ENCODE results near the gene TCL1A. TPM values are rescaled to one million over a fixed set of nuclear protein-coding genes. Genes with fewer than 3 reads are reported as not detected.

TCL1A gene
- polyA plus RNA-seq, 2 donors = not detected

DNA sequence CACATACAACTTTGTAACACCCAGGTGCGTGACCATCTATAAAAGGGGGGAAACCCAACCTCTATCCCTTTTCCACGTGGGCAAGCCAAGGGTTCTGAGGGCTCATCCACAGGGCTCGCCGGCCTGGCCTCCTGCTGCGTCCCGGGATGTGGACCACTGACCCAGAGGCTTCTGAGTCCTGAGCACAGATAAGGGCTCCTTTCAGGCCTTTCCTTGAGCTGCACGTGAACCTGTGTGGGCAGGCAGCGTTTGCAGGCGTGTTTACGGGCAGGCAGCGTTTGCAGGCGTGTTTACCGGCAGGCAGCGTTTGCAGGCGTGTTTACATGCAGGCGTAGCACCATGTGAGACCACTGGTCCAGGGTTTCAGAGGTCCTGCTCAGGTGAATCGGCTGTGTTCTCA lies 3.8 kb downstream of the TCL1A start:
- peaks cover 0 to 2% of the 10 kb centered on the region in 2 donors for H3K27me3 ChIP-seq (ENCODE audit: control insufficient read depth in 1 of 2, insufficient read depth in 2 of 2, low read length in 2 of 2)
- no peaks in the 10 kb centered on the region for H3K4me1 ChIP-seq (ENCODE audit: control insufficient read depth in 2 of 2, insufficient read depth in 2 of 2, low read length in 1 of 2)
- H3K27ac ChIP-seq (ENCODE audit: low read depth in 2 of 2, low read length in 1 of 2) = no peak overlapping the region
- 84 to 85% methylated on average over 17 of the region's 17 CpGs for WGBS, 2 donors
- H3K9me3 ChIP-seq (ENCODE audit: control insufficient read depth in 2 of 2, insufficient read depth in 1 of 2, low read depth in 1 of 2, low read length in 1 of 2) = peaks cover 0 to 4% of the 10 kb centered on the region in 2 donors
- H3K36me3 ChIP-seq (ENCODE audit: control insufficient read depth in 2 of 2, insufficient read depth in 2 of 2, low read length in 1 of 2) = no peaks in the 10 kb centered on the region
- no peak overlapping the region for H3K4me3 ChIP-seq (ENCODE audit: low read depth in 1 of 2, low read length in 2 of 2)

DNA sequence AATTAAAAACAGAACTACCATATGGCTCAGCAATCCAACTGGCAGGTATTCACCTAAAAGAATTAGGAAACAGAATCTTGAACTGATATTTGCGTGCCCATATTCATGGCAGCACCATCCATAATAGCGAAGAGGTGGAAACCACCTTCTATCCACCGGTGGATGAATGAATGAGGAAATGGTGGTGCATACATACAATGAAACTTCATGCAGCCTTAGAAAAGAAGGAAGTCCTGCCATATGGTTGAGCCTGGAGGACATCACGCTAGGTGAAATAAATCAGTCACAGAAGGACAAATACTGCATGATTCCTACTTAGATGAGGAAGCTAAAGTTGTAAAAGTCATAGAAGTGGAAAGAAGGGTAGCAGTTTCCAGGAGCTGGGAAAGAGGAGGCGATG lies 6.6 kb downstream of the TCL1A start:
- WGBS, 2 donors = 79 to 86% methylated on average over 5 of the region's 5 CpGs
- Histone ChIP-seq H3K4me1 (ENCODE audit: control insufficient read depth in 2 of 2, insufficient read depth in 2 of 2, low read length in 1 of 2) (no peaks in the 10 kb centered on the region), H3K9me3 (ENCODE audit: control insufficient read depth in 2 of 2, insufficient read depth in 1 of 2, low read depth in 1 of 2, low read length in 1 of 2) (no peaks in the 10 kb centered on the region), H3K36me3 (ENCODE audit: control insufficient read depth in 2 of 2, insufficient read depth in 2 of 2, low read length in 1 of 2) (no peaks in the 10 kb centered on the region), H3K27ac (ENCODE audit: low read depth in 2 of 2, low read length in 1 of 2) (no peak overlapping the region), H3K27me3 (ENCODE audit: control insufficient read depth in 1 of 2, insufficient read depth in 2 of 2, low read length in 2 of 2) (peaks cover 0 to 3% of the 10 kb centered on the region in 2 donors), H3K4me3 (ENCODE audit: low read depth in 1 of 2, low read length in 2 of 2) (no peak overlapping the region)

DNA sequence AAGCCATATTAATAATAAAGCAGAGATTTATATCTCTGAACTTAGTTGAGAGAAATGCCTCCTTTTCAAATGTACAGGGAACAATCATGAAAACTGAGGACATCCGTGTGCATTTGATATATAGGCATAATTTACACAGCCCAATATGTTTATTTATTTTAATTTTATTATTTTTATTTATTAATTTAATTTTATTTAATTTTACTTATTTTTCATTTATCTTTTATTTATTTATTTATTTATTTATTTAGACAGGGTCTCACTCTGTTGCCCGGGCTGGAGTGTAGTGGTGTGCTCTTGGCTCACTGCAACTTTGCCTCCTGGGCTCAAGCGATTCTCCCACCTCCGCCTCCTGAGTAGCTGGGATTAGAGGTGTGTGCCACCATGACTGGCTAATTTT lies 8.4 kb downstream of the TCL1A start:
- H3K4me3 ChIP-seq (ENCODE audit: low read depth in 1 of 2, low read length in 2 of 2) = no peak overlapping the region
- H3K36me3 ChIP-seq (ENCODE audit: control insufficient read depth in 2 of 2, insufficient read depth in 2 of 2, low read length in 1 of 2) = no peaks in the 10 kb centered on the region
- H3K27me3 ChIP-seq (ENCODE audit: control insufficient read depth in 1 of 2, insufficient read depth in 2 of 2, low read length in 2 of 2) = peaks cover 3% of the 10 kb centered on the region in 2 donors
- H3K4me1 ChIP-seq (ENCODE audit: control insufficient read depth in 2 of 2, insufficient read depth in 2 of 2, low read length in 1 of 2) = no peaks in the 10 kb centered on the region
- no peaks in the 10 kb centered on the region for H3K9me3 ChIP-seq (ENCODE audit: control insufficient read depth in 2 of 2, insufficient read depth in 1 of 2, low read depth in 1 of 2, low read length in 1 of 2)
- 90 to 97% methylated on average over 4 of the region's 4 CpGs for WGBS, 2 donors
- no peak overlapping the region for H3K27ac ChIP-seq (ENCODE audit: low read depth in 2 of 2, low read length in 1 of 2)

DNA sequence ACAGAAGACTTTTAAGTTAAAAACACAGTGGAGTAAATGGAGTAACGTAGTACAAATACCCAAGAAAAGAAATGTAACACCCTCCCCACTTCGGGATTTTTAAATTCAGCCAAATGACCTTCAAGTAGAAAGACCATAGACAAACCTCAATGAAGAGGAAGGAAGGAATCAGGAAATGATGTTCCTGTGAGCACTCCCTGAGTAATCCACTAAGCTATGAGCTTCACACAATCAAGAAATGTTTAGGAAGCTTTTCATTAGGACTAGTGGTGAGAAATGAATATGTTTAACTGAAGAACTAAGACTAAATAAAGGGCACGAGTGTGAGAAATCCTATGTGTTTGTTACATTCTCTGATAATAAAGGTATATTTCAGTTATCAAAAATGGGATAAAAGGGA lies 10.1 kb downstream of the TCL1A start:
- 59 to 70% methylated on average over 3 of the region's 3 CpGs for WGBS, 2 donors
- Histone ChIP-seq H3K36me3 (ENCODE audit: control insufficient read depth in 2 of 2, insufficient read depth in 2 of 2, low read length in 1 of 2) (no peaks in the 10 kb centered on the region), H3K4me3 (ENCODE audit: low read depth in 1 of 2, low read length in 2 of 2) (no peak overlapping the region), H3K9me3 (ENCODE audit: control insufficient read depth in 2 of 2, insufficient read depth in 1 of 2, low read depth in 1 of 2, low read length in 1 of 2) (no peaks in the 10 kb centered on the region), H3K27ac (ENCODE audit: low read depth in 2 of 2, low read length in 1 of 2) (no peak overlapping the region), H3K4me1 (ENCODE audit: control insufficient read depth in 2 of 2, insufficient read depth in 2 of 2, low read length in 1 of 2) (no peaks in the 10 kb centered on the region), H3K27me3 (ENCODE audit: control insufficient read depth in 1 of 2, insufficient read depth in 2 of 2, low read length in 2 of 2) (peaks cover 3% of the 10 kb centered on the region in 2 donors)

DNA sequence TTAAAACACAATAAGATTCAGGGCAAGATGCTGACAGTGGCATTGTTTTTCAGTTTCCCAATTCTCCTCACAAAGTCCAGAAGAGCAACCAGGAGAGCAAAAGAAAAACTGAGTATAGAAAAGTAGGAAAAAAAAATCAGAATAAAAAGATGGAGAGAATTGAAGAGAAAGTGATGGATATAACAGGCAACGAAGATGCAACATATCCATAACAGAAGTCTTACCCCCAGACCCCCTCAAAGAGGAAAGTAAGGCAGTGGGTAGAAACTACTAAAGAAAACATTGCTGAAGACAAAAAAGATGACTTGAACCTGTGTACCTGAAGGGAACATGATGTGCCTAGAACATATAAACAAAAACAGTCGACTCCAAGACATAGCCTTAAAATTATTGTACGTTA lies 10.6 kb downstream of the TCL1A start:
- 74 to 75% methylated on average over 3 of the region's 3 CpGs for WGBS, 2 donors

DNA sequence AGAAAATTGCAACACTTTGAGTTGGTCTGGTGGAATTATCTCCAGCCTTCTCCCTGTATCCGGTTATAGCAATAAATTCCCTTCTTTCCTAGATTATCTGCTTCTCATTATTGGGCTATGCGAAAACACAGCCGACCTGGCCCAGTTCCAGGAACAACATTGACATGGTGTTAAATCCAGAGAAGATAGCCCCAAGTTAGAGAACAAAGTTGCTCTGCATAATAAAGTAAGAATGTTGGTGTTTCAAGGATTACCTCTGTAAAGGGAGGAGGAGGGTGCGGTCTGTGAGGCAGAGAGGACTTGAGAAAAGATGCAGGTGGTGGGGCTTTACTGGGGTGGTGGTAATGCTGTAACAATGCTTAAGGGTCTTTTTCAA lies 12.1 kb downstream of the TCL1A start:
- H3K4me1 ChIP-seq (ENCODE audit: control insufficient read depth in 2 of 2, insufficient read depth in 2 of 2, low read length in 1 of 2) = no peaks in the 10 kb centered on the region
- H3K36me3 ChIP-seq (ENCODE audit: control insufficient read depth in 2 of 2, insufficient read depth in 2 of 2, low read length in 1 of 2) = no peaks in the 10 kb centered on the region
- peaks cover 3% of the 10 kb centered on the region in 2 donors for H3K27me3 ChIP-seq (ENCODE audit: control insufficient read depth in 1 of 2, insufficient read depth in 2 of 2, low read length in 2 of 2)
- WGBS, 2 donors = 18 to 22% methylated on average over 4 of the region's 4 CpGs
- no peak overlapping the region for H3K27ac ChIP-seq (ENCODE audit: low read depth in 2 of 2, low read length in 1 of 2)
- H3K4me3 ChIP-seq (ENCODE audit: low read depth in 1 of 2, low read length in 2 of 2) = no peak overlapping the region
- H3K9me3 ChIP-seq (ENCODE audit: control insufficient read depth in 2 of 2, insufficient read depth in 1 of 2, low read depth in 1 of 2, low read length in 1 of 2) = no peaks in the 10 kb centered on the region

More for the DNA sequence above, 10.6 kb downstream of the TCL1A start:
- no peaks in the 10 kb centered on the region for H3K36me3 ChIP-seq (ENCODE audit: control insufficient read depth in 2 of 2, insufficient read depth in 2 of 2, low read length in 1 of 2)
- H3K4me3 ChIP-seq (ENCODE audit: low read depth in 1 of 2, low read length in 2 of 2) = no peak overlapping the region
- no peaks in the 10 kb centered on the region for H3K4me1 ChIP-seq (ENCODE audit: control insufficient read depth in 2 of 2, insufficient read depth in 2 of 2, low read length in 1 of 2)
- H3K27ac ChIP-seq (ENCODE audit: low read depth in 2 of 2, low read length in 1 of 2) = no peak overlapping the region
- peaks cover 3% of the 10 kb centered on the region in 2 donors for H3K27me3 ChIP-seq (ENCODE audit: control insufficient read depth in 1 of 2, insufficient read depth in 2 of 2, low read length in 2 of 2)
- H3K9me3 ChIP-seq (ENCODE audit: control insufficient read depth in 2 of 2, insufficient read depth in 1 of 2, low read depth in 1 of 2, low read length in 1 of 2) = no peaks in the 10 kb centered on the region

DNA sequence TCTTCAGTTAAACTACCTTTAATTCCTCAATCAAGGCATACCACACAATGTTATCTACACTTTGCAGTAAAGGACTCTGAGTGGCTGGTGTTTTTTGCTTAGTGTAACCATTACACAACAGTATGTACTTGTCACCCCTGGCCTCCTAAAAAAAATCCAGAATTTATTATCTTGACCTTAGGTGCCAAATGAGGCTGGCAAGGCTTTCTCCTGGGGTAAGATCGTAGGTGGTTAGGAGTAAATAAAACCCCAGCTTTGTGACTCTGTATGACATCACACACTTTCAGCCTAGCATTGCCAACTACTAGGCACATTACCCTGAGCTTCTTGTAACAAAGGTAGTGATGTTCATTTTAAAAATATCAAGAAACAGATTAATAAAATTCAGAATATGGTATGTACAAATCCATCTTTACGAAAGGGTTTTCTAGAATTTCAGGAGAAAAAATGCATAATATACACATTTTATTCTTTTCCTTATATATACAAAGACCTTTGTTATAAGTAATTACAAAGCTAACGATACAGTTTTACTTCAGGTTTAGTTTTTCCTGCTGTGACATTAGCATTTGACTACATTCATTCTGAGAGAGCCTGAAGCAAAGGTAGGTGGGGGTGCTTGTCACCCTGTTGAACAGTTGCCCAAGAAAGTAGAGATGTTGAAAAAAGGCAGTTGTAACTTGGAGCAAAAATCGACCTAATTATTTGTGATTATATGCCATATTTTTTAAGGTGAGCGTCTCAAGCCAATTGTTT lies 13.5 kb downstream of the TCL1A start:
- no peaks in the 10 kb centered on the region for H3K9me3 ChIP-seq (ENCODE audit: control insufficient read depth in 2 of 2, insufficient read depth in 1 of 2, low read depth in 1 of 2, low read length in 1 of 2)
- no peaks in the 10 kb centered on the region for H3K4me1 ChIP-seq (ENCODE audit: control insufficient read depth in 2 of 2, insufficient read depth in 2 of 2, low read length in 1 of 2)
- no peak overlapping the region for H3K27ac ChIP-seq (ENCODE audit: low read depth in 2 of 2, low read length in 1 of 2)
- 58 to 63% methylated on average over 5 of the region's 5 CpGs for WGBS, 2 donors
- no peak overlapping the region for H3K4me3 ChIP-seq (ENCODE audit: low read depth in 1 of 2, low read length in 2 of 2)
- H3K36me3 ChIP-seq (ENCODE audit: control insufficient read depth in 2 of 2, insufficient read depth in 2 of 2, low read length in 1 of 2) = no peaks in the 10 kb centered on the region
- H3K27me3 ChIP-seq (ENCODE audit: control insufficient read depth in 1 of 2, insufficient read depth in 2 of 2, low read length in 2 of 2) = peaks cover 3% of the 10 kb centered on the region in 2 donors

DNA sequence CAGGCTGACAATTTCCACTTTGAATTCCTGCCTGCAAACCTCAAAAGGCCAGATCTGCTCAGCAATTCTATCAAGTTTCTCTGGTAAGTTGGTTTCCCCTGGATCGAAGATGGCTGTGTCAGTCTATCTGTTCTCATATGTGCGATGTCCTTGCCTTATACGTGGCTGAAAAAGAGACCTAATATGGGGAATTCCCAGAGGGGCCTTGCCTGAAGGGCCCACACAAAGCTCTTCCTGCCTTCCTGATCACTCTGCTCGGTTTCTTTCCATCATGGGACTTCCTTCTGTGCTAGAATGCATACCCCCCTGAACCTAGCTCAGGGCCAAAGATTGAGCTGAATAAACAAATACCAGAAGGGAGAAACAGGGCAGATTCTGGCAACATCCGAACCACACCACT lies 14.5 kb downstream of the TCL1A start:
- Histone ChIP-seq H3K4me3 (ENCODE audit: low read depth in 1 of 2, low read length in 2 of 2) (no peak overlapping the region), H3K9me3 (ENCODE audit: control insufficient read depth in 2 of 2, insufficient read depth in 1 of 2, low read depth in 1 of 2, low read length in 1 of 2) (no peaks in the 10 kb centered on the region), H3K4me1 (ENCODE audit: control insufficient read depth in 2 of 2, insufficient read depth in 2 of 2, low read length in 1 of 2) (no peaks in the 10 kb centered on the region), H3K27me3 (ENCODE audit: control insufficient read depth in 1 of 2, insufficient read depth in 2 of 2, low read length in 2 of 2) (peaks cover 3% of the 10 kb centered on the region in 2 donors), H3K36me3 (ENCODE audit: control insufficient read depth in 2 of 2, insufficient read depth in 2 of 2, low read length in 1 of 2) (no peaks in the 10 kb centered on the region), H3K27ac (ENCODE audit: low read depth in 2 of 2, low read length in 1 of 2) (no peak overlapping the region)
- 45 to 52% methylated on average over 5 of the region's 5 CpGs for WGBS, 2 donors

DNA sequence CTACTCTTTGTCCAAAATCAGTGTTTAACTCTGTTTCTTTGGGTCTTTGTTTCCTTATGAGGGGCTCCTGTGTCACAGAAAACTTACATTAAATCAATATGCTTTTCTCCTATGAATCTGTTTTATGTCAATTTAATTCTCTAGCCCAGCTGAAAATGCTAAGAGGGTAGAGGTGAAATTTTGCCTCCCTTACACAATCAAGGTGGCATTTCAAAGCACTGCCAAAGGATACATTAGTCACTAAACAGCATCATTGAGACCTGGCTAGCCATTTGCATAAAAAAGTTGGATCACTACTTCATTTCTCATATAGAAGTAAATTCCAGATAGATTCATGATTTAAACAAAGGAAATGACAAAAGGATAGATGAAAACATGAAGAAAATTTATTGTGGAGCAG lies 15.6 kb downstream of the TCL1A start:
- no peak overlapping the region for H3K27ac ChIP-seq (ENCODE audit: low read depth in 2 of 2, low read length in 1 of 2)
- H3K27me3 ChIP-seq (ENCODE audit: control insufficient read depth in 1 of 2, insufficient read depth in 2 of 2, low read length in 2 of 2) = peaks cover 3% of the 10 kb centered on the region in 2 donors
- no peaks in the 10 kb centered on the region for H3K4me1 ChIP-seq (ENCODE audit: control insufficient read depth in 2 of 2, insufficient read depth in 2 of 2, low read length in 1 of 2)
- H3K36me3 ChIP-seq (ENCODE audit: control insufficient read depth in 2 of 2, insufficient read depth in 2 of 2, low read length in 1 of 2) = no peaks in the 10 kb centered on the region
- H3K4me3 ChIP-seq (ENCODE audit: low read depth in 1 of 2, low read length in 2 of 2) = no peak overlapping the region
- no peaks in the 10 kb centered on the region for H3K9me3 ChIP-seq (ENCODE audit: control insufficient read depth in 2 of 2, insufficient read depth in 1 of 2, low read depth in 1 of 2, low read length in 1 of 2)

DNA sequence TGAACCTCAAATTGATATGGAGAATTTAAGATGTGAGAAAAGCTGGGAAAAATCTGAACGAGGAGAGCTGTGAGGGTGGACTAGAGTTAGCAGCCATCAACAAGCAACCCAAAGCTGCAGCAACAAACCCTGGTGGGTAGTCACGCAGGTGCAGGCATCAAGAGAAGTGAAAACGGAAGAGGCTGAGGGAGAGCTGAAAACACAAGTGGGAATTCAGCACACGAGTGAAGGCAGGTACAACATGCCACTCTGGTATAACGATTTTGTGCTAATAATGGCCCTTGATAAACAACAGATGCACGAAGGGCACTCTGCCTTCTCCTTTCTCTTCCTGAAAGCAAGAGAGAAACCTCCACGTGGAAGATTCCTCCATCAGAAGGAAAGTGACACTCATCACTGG lies 16.2 kb downstream of the TCL1A start:
- Histone ChIP-seq H3K4me3 (ENCODE audit: low read depth in 1 of 2, low read length in 2 of 2) (no peak overlapping the region), H3K9me3 (ENCODE audit: control insufficient read depth in 2 of 2, insufficient read depth in 1 of 2, low read depth in 1 of 2, low read length in 1 of 2) (no peaks in the 10 kb centered on the region), H3K4me1 (ENCODE audit: control insufficient read depth in 2 of 2, insufficient read depth in 2 of 2, low read length in 1 of 2) (no peaks in the 10 kb centered on the region), H3K36me3 (ENCODE audit: control insufficient read depth in 2 of 2, insufficient read depth in 2 of 2, low read length in 1 of 2) (no peaks in the 10 kb centered on the region), H3K27me3 (ENCODE audit: control insufficient read depth in 1 of 2, insufficient read depth in 2 of 2, low read length in 2 of 2) (peaks cover 3% of the 10 kb centered on the region in 2 donors), H3K27ac (ENCODE audit: low read depth in 2 of 2, low read length in 1 of 2) (no peak overlapping the region)
- WGBS, 2 donors = 53 to 64% methylated on average over 7 of the region's 7 CpGs

Measured in esophagus (tissue), 2 donors.